SK-N-SH (cell line): ENCODE data around the gene WRAP73.

Experiments used
- FOXM1 ChIP-seq: IDR thresholded peaks from 2 replicates; pipeline ENCODE4 v1.4.0; 2012; ENCODE audit warnings: low read depth, mild to moderate bottlenecking
- GABPA ChIP-seq: IDR thresholded peaks from 2 replicates; pipeline ENCODE4 v1.4.0; 2012; ENCODE audit warnings: low read depth, mild to moderate bottlenecking
- MAX ChIP-seq: IDR thresholded peaks from 2 replicates; pipeline ENCODE4 v1.4.0; 2012; ENCODE audit warnings: low read depth
- POLR2AphosphoS5 ChIP-seq: IDR thresholded peaks from 2 replicates; pipeline ENCODE4 v1.6.1; 2012; ENCODE audit warnings: low read depth, low read length
- RAD21 ChIP-seq: IDR thresholded peaks from 2 replicates; pipeline ENCODE4 v1.6.1; 2012; ENCODE audit warnings: mild to moderate bottlenecking, low read length
- RCOR1 ChIP-seq: fragments of 150-350 bp; IDR thresholded peaks from 2 replicates; pipeline ENCODE4 v1.6.1; 2017; ENCODE audit warnings: antibody characterized with exemption, low read length
- TAF1 ChIP-seq: IDR thresholded peaks from 2 replicates; pipeline ENCODE4 v1.6.1; 2012; ENCODE audit warnings: low read depth, mild to moderate bottlenecking, low read length, moderate library complexity, borderline replicate concordance
- YY1 ChIP-seq: IDR thresholded peaks from 2 replicates; pipeline ENCODE4 v1.4.0; 2012; ENCODE audit warnings: low read depth, mild to moderate bottlenecking
- TF ChIP-seq, protein P1 (sequence below): fragments of 200-600 bp; sonication (generic); IDR thresholded peaks from 2 replicates; pipeline ENCODE4 v1.6.1; 2017; ENCODE audit warnings: antibody characterized with exemption, mild to moderate bottlenecking, moderate library complexity
- TF ChIP-seq, protein P2 (sequence below): IDR thresholded peaks from 2 replicates; pipeline ENCODE4 v1.6.1; 2012; ENCODE audit warnings: mild to moderate bottlenecking, low read depth, low read length, moderate library complexity

- no peak for TF ChIP-seq GABPA
- TF ChIP-seq, protein P1, sequence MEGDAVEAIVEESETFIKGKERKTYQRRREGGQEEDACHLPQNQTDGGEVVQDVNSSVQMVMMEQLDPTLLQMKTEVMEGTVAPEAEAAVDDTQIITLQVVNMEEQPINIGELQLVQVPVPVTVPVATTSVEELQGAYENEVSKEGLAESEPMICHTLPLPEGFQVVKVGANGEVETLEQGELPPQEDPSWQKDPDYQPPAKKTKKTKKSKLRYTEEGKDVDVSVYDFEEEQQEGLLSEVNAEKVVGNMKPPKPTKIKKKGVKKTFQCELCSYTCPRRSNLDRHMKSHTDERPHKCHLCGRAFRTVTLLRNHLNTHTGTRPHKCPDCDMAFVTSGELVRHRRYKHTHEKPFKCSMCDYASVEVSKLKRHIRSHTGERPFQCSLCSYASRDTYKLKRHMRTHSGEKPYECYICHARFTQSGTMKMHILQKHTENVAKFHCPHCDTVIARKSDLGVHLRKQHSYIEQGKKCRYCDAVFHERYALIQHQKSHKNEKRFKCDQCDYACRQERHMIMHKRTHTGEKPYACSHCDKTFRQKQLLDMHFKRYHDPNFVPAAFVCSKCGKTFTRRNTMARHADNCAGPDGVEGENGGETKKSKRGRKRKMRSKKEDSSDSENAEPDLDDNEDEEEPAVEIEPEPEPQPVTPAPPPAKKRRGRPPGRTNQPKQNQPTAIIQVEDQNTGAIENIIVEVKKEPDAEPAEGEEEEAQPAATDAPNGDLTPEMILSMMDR: no peak
- TF ChIP-seq, protein P2, sequence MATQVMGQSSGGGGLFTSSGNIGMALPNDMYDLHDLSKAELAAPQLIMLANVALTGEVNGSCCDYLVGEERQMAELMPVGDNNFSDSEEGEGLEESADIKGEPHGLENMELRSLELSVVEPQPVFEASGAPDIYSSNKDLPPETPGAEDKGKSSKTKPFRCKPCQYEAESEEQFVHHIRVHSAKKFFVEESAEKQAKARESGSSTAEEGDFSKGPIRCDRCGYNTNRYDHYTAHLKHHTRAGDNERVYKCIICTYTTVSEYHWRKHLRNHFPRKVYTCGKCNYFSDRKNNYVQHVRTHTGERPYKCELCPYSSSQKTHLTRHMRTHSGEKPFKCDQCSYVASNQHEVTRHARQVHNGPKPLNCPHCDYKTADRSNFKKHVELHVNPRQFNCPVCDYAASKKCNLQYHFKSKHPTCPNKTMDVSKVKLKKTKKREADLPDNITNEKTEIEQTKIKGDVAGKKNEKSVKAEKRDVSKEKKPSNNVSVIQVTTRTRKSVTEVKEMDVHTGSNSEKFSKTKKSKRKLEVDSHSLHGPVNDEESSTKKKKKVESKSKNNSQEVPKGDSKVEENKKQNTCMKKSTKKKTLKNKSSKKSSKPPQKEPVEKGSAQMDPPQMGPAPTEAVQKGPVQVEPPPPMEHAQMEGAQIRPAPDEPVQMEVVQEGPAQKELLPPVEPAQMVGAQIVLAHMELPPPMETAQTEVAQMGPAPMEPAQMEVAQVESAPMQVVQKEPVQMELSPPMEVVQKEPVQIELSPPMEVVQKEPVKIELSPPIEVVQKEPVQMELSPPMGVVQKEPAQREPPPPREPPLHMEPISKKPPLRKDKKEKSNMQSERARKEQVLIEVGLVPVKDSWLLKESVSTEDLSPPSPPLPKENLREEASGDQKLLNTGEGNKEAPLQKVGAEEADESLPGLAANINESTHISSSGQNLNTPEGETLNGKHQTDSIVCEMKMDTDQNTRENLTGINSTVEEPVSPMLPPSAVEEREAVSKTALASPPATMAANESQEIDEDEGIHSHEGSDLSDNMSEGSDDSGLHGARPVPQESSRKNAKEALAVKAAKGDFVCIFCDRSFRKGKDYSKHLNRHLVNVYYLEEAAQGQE: no peak
- TF ChIP-seq MAX: no peak
- no peak for TF ChIP-seq RAD21
- TF ChIP-seq TAF1: no peak
- TF ChIP-seq FOXM1: no peak
- no peak for TF ChIP-seq RCOR1
- no peak for TF ChIP-seq YY1
- no peak for TF ChIP-seq POLR2AphosphoS5
Measured at GRCh38 chr1:3617806-3618345, 32.0 kb downstream of the WRAP73 start.
